Measurements from ENCODE around the gene RNF115. TPM values are rescaled to one million over a fixed set of nuclear protein-coding genes. Genes with fewer than 3 reads are reported as not detected.
"Not testable (repeated sequence)": the region's sequence is repeated elsewhere in the genome, so short reads cannot be mapped to it uniquely, and the experiment has no call there.

Gene RNF115
- total and polyA plus RNA-seq, 2 of the 13 experiments (the other 11 are each of a cell fraction or from before 2014, with no cell fraction given) = 6.0 to 10.1 TPM

DNA sequence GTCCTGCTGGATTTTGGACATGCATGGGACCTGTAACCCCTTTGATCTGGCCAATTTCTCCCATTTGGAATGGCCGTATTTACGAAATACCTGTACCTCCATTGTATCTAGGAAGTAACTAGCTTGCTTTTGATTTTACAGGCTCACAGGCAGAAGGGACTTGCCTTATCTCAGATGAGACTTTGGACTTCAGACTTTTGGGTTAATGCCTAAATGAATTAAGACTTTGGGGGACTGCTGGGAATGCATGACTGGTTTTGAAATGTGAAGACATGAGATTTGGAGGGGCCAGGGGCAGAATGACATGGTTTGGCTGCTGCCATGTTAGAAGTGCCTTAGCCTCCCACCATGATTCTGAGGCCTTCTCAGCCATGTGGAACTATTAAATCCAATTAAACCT is 61.9 kb downstream of the RNF115 start:
- H3K27me3 ChIP-seq (ENCODE audit: control insufficient read depth in 1 of 2, insufficient read depth in 2 of 2, low read length in 2 of 2); DNase-seq (ENCODE audit: low spot score); H3K9ac ChIP-seq (ENCODE audit: insufficient read depth, low read depth, low read length); H3K27ac ChIP-seq (ENCODE audit: extremely low read length, insufficient read depth, low read length); intact Hi-C loops (cut with micrococcal nuclease; ENCODE audit: unreplicated experiment); H3K4me2 ChIP-seq (ENCODE audit: low read depth, low read length); H3K4me3 ChIP-seq (replicated peaks in 1 of 3; ENCODE audit: insufficient read depth in 1 of 3, low read depth in 2 of 3, low read length in 3 of 3); FAIRE-seq; H2AFZ ChIP-seq (ENCODE audit: low read length); CTCF ChIA-PET (ENCODE audit: low intra/inter-chr PET ratio, low total read pairs); H3K79me2 ChIP-seq (ENCODE audit: insufficient read depth, low read length); H3K9me3 ChIP-seq (ENCODE audit: low read length); BruUV-seq (replicated peaks); H4K20me1 ChIP-seq (ENCODE audit: insufficient read depth, low read length); ATAC-seq: not testable (repeated sequence)
- 100% methylated on average over 2 of the region's 2 CpGs for WGBS (ENCODE audit: low lambda C conversion rate)
- 0 out of 2 replicates have a peak, but pooled peaks have one; percentile 21 for TF ChIP-seq HNF4A (CRISPR knock-in tag; IDR thresholded peaks at IDR 0.05)
- POLR2A ChIA-PET = interaction anchor here (0.5 kb wide), 1 partner anchor 481 kb away, joined by 3 read pairs; no protein-coding TSS in a partner anchor
- in situ Hi-C loops (cut with HindIII; ENCODE audit: extremely low pct_ligation_motif_present, low pct_unique_long_range_greater_than_20kb) = loop anchor here (10.0 kb wide), 1 partner anchor 63 kb away; the partner anchor contains the start of genes POLR3C and RNF115
- H3K4me1 ChIP-seq (ENCODE audit: insufficient read depth, low read length) = peaks cover 20% of the 10 kb centered on the region
- H3K36me3 ChIP-seq (replicated peaks in 1 of 2; ENCODE audit: control insufficient read depth in 1 of 2, insufficient read depth in 2 of 2, low read length in 2 of 2) = peaks cover 3 to 10% of the 10 kb centered on the region in 2 experiments; a peak in 4 of 5 replicates

DNA sequence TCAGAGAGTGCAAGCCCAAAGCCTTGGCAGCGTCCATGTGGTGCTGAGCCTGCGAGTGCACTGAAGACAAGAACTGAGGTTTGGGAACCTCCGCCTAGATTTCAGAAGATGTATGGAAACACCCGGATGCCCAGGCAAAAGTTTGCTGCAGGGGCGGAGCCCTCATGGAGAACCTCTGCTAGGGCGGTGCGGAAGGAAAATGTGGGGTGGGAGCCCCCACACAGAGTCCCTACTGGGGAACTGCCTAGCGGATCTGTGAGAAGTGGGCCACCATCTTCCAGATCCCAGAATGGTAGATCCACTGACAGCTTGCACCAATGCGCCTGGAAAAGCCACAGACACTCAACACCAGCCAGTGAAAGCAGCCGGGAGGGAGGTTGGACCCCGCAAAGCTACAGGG is 62.4 kb downstream of the RNF115 start:
- H2AFZ ChIP-seq (ENCODE audit: low read length); DNase-seq (ENCODE audit: low spot score); CTCF ChIA-PET (ENCODE audit: low intra/inter-chr PET ratio, low total read pairs); H4K20me1 ChIP-seq (ENCODE audit: insufficient read depth, low read length); FAIRE-seq; H3K9ac ChIP-seq (ENCODE audit: insufficient read depth, low read depth, low read length); ATAC-seq; H3K27ac ChIP-seq (ENCODE audit: extremely low read length, insufficient read depth, low read length); H3K27me3 ChIP-seq (ENCODE audit: control insufficient read depth in 1 of 2, insufficient read depth in 2 of 2, low read length in 2 of 2); H3K79me2 ChIP-seq (ENCODE audit: insufficient read depth, low read length); H3K4me2 ChIP-seq (ENCODE audit: low read depth, low read length); H3K9me3 ChIP-seq (ENCODE audit: low read length); H3K4me3 ChIP-seq (replicated peaks in 1 of 3; ENCODE audit: insufficient read depth in 1 of 3, low read depth in 2 of 3, low read length in 3 of 3); intact Hi-C loops (cut with micrococcal nuclease; ENCODE audit: unreplicated experiment); BruUV-seq (replicated peaks): not testable (repeated sequence)
- Histone ChIP-seq H3K4me1 (ENCODE audit: insufficient read depth, low read length) (peaks cover 20% of the 10 kb centered on the region), H3K36me3 (replicated peaks in 1 of 2; ENCODE audit: control insufficient read depth in 1 of 2, insufficient read depth in 2 of 2, low read length in 2 of 2) (peaks cover 3 to 10% of the 10 kb centered on the region in 2 experiments; a peak in 4 of 5 replicates)
- in situ Hi-C loops (cut with HindIII; ENCODE audit: extremely low pct_ligation_motif_present, low pct_unique_long_range_greater_than_20kb) = loop anchor here (10.0 kb wide), 1 partner anchor 63 kb away; the partner anchor contains the start of genes POLR3C and RNF115
- POLR2A ChIA-PET = interaction anchor here (0.5 kb wide), 1 partner anchor 480 kb away, joined by 3 read pairs; no protein-coding TSS in a partner anchor
- 96% methylated on average over 11 of the region's 11 CpGs for WGBS (ENCODE audit: low lambda C conversion rate)

DNA sequence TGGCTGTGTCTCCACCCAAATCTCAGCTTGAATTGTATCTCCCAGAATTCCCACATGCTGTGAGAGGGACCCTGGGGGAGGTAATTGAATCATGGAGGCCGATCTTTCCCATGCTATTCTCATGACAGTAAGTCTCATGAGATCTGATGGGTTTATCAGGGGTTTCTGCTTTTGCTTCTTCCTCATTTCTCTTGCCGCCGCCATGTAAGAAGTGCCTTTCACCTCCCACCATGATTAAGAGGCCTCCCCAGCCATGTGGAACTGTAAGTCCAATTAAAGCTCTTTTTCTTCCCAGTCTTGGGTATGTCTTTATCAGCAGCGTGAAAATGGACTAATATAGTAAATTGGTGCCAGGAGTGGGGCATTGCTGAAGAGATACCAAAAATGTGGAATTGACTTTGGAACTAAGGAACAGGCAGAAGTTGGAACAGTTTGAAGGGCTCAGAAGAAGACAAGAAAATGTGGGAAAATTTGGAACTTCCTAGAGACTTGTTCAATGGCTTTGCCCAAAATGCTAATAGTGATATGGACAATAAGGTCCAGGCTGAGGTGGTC is 63.4 kb downstream of the RNF115 start:
- H3K27me3 ChIP-seq (ENCODE audit: control insufficient read depth in 1 of 2, insufficient read depth in 2 of 2, low read length in 2 of 2); H3K4me2 ChIP-seq (ENCODE audit: low read depth, low read length); H3K9me3 ChIP-seq (ENCODE audit: low read length); BruUV-seq (replicated peaks); FAIRE-seq; H3K79me2 ChIP-seq (ENCODE audit: insufficient read depth, low read length); H3K9ac ChIP-seq (ENCODE audit: insufficient read depth, low read depth, low read length); CTCF ChIA-PET (ENCODE audit: low intra/inter-chr PET ratio, low total read pairs); intact Hi-C loops (cut with micrococcal nuclease; ENCODE audit: unreplicated experiment); POLR2A ChIA-PET; H3K4me3 ChIP-seq (replicated peaks in 1 of 3; ENCODE audit: insufficient read depth in 1 of 3, low read depth in 2 of 3, low read length in 3 of 3); H2AFZ ChIP-seq (ENCODE audit: low read length); DNase-seq (ENCODE audit: low spot score); H4K20me1 ChIP-seq (ENCODE audit: insufficient read depth, low read length); H3K27ac ChIP-seq (ENCODE audit: extremely low read length, insufficient read depth, low read length); ATAC-seq: not testable (repeated sequence)
- in situ Hi-C loops (cut with HindIII; ENCODE audit: extremely low pct_ligation_motif_present, low pct_unique_long_range_greater_than_20kb) = loop anchor here (10.0 kb wide), 1 partner anchor 64 kb away; the partner anchor contains the start of genes POLR3C and RNF115
- 99% methylated on average over 4 of the region's 4 CpGs for WGBS (ENCODE audit: low lambda C conversion rate)
- peaks cover 12% of the 10 kb centered on the region for H3K4me1 ChIP-seq (ENCODE audit: insufficient read depth, low read length)
- H3K36me3 ChIP-seq (replicated peaks in 1 of 2; ENCODE audit: control insufficient read depth in 1 of 2, insufficient read depth in 2 of 2, low read length in 2 of 2) = peaks cover 3 to 10% of the 10 kb centered on the region in 2 experiments; a peak in 4 of 5 replicates

Measured in HepG2 (cell line).